Astrocyte of the cerebellum (primary cell): ENCODE results near the gene DCBLD2.

Source experiments
- DNase-seq: peaks from one replicate; pipeline ENCODE4 v3.0.0-alpha.2; 2011; ENCODE audit warnings: low read depth
- H3K4me3 ChIP-seq: 2 replicates; pipeline ENCODE4 v1.5.1; 2011; ENCODE audit warnings: mild to moderate bottlenecking, low read depth, low read length, moderate library complexity
- in situ Hi-C: cut with HindIII; loops from 2 replicates; pipeline ENCODE4 v1.10.0; 2017; ENCODE audit warnings: low sequenced_read_pairs
- TF ChIP-seq, protein P1 (sequence below): IDR thresholded peaks from 2 replicates; pipeline ENCODE4 v1.5.1; 2012; ENCODE audit warnings: low read length, low read depth, moderate library complexity, mild to moderate bottlenecking; ENCODE audit errors: missing control alignments

Gene DCBLD2

DNA sequence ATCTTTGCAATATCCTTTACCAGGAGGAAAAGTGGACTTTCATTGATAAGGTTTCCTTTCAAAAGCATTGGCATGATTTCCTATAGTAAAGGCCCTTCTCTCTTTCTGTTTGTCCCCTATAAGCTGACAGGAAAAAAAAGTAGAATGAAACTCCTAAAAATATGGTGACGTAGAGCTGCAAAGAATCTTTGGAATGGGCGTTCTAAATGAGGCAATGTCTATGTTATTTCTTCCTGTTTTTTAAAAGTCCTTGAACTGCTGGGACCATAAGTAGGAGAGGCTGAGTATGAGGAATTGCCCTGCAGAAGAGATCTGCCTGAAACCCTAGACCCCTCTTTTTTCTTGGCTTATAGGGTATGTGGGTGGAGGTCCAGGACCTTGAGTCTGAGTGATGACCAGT, 121.2 kb downstream of the DCBLD2 start:
- in situ Hi-C loops: loop anchor here (25.0 kb wide), 1 partner anchor 168 kb away; no protein-coding TSS in a partner anchor
- TF ChIP-seq, protein P1, sequence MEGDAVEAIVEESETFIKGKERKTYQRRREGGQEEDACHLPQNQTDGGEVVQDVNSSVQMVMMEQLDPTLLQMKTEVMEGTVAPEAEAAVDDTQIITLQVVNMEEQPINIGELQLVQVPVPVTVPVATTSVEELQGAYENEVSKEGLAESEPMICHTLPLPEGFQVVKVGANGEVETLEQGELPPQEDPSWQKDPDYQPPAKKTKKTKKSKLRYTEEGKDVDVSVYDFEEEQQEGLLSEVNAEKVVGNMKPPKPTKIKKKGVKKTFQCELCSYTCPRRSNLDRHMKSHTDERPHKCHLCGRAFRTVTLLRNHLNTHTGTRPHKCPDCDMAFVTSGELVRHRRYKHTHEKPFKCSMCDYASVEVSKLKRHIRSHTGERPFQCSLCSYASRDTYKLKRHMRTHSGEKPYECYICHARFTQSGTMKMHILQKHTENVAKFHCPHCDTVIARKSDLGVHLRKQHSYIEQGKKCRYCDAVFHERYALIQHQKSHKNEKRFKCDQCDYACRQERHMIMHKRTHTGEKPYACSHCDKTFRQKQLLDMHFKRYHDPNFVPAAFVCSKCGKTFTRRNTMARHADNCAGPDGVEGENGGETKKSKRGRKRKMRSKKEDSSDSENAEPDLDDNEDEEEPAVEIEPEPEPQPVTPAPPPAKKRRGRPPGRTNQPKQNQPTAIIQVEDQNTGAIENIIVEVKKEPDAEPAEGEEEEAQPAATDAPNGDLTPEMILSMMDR: no peak
- no peak for DNase-seq
- no peak overlapping the region for H3K4me3 ChIP-seq

DNA sequence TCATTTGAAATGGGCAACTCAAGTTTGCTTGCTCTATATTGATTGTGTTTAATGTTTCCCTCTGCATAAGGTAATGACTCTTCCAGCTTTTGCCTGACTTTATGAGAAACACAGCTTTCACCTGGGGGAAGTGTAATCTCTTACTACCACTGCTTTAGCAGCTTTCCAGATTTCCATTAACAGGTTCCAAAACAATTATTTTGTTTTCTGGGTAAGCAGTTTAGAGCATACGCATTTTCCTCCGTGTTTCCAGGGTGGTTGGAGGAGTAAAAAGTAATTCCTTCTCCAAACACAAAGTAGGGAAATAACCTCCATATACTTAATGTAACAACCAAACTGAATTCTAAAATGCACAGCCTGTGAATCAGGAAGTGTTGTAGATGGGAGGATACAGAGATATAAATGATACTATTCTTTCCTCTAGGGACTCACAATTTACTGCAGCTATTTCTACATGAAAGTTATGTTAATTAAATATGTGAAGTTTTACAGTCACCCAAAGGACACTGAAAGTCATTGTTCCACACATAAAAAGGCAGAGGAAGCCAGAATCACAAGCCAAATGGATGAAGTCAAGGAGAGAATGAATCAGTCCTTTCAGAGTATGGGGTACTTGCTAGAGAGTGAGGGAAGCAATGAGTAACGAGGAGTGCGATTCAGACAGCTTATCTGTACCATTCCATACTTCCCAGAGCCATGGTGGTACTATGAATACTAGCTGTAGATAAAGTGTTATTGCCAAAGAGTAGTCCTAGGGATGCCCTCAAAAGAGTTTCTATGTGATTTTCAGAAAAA, 121.8 kb downstream of the DCBLD2 start:
- DNase-seq: no peak
- in situ Hi-C loops: loop anchor here (25.0 kb wide), 1 partner anchor 167 kb away; no protein-coding TSS in a partner anchor
- TF ChIP-seq, protein P1: no peak
- no peak overlapping the region for H3K4me3 ChIP-seq

- TF ChIP-seq, protein P1: no peak
- no peak overlapping the region for H3K4me3 ChIP-seq
- peak; percentile 74 for DNase-seq
- in situ Hi-C loops: loop anchor here (25.0 kb wide), 1 partner anchor 167 kb away; no protein-coding TSS in a partner anchor
These were observed 122.6 kb downstream of the DCBLD2 start for GRCh38 chr3:98778852-98779413.

DNA sequence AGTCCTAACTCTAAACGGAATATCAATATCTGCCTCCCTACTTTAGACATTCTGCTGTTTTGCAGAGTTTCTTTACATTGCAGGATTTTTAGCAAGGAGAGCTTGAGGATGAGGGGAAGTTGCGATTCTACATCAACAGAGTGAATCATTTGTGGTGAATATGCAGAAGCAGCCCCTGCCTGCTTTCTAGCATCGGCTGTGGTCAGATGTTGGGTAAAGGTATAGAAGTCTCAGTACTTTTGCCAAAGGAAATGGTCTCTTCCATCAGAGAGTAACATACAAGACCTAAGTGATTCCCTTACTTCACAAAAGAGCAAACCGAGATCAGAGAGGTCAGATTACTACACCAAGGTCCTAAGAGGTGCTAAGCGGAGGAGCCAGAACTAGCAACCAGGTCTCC, 123.1 kb downstream of the DCBLD2 start:
- no peak for DNase-seq
- TF ChIP-seq, protein P1: no peak
- in situ Hi-C loops: loop anchor here (25.0 kb wide), 1 partner anchor 166 kb away; no protein-coding TSS in a partner anchor
- no peak overlapping the region for H3K4me3 ChIP-seq

DNA sequence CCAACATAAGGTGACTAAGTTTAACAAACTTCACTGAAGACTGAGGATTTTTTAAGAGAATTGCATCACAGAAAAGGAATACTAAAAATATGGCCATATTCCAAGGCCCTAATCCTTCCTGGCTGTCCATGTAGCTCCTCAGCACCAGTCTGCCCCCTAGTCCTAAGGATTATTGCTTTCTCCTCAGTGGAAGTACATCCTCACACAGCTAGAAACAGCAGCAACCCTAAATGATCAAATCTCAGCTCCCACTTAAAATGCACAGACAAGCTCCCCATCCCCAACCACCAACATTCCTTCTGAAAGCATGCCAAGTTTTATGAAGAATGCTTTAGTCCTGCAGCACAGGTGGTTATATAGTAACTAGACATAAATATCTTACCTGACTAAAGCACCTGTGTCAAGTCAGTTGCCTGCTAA, 123.7 kb downstream of the DCBLD2 start:
- no peak overlapping the region for H3K4me3 ChIP-seq
- DNase-seq: no peak
- TF ChIP-seq, protein P1: no peak
- in situ Hi-C loops: loop anchor here (25.0 kb wide), 1 partner anchor 166 kb away; no protein-coding TSS in a partner anchor

DNA sequence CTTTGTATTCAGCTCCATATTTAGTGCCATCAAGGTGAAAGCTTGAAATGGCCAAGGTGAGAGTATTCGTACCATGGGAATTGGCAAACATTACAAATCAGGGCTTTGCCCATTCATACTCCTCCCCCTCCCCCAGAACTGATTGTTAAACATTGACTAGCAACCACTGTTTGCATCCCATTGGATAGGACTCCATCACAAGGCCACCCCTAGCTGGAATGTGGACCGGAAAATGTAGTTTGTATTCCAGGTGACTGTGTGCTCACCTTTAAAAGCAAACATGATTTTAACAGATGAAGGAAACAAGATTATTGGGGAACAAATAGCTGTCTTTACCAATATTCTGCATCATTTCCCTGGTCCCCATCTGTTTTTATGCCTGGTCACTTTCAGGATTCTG, 124.2 kb downstream of the DCBLD2 start:
- no peak overlapping the region for H3K4me3 ChIP-seq
- in situ Hi-C loops: loop anchor here (25.0 kb wide), 1 partner anchor 165 kb away; no protein-coding TSS in a partner anchor
- no peak for DNase-seq
- TF ChIP-seq, protein P1: no peak
